ENCODE results near the gene ZNF524.

DNA sequence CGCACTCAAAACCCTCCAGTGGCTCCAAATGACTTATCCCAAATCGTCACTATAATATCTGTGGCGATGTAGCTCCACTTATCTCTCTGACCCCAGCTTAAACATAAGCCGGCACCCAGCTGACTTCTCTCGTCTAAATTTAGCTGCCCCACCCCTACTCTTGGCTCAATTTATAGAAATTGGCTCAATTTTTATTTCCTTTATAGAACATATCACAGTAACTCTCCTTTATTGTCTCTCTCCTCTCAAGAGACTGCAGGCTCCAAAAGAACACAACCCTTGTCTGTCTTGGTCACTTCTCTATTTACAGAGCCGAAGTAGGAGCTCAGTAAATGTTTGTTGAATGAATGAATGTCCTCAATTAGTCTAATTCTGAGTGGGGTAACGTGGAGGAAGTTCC, 23.5 kb downstream of the ZNF524 start:
- TF ChIP-seq, protein P1, sequence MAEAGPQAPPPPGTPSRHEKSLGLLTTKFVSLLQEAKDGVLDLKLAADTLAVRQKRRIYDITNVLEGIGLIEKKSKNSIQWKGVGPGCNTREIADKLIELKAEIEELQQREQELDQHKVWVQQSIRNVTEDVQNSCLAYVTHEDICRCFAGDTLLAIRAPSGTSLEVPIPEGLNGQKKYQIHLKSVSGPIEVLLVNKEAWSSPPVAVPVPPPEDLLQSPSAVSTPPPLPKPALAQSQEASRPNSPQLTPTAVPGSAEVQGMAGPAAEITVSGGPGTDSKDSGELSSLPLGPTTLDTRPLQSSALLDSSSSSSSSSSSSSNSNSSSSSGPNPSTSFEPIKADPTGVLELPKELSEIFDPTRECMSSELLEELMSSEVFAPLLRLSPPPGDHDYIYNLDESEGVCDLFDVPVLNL (IDR thresholded peaks at IDR 0.05; ENCODE audit: low read depth, low read length): no peak
- TF ChIP-seq, protein P2, sequence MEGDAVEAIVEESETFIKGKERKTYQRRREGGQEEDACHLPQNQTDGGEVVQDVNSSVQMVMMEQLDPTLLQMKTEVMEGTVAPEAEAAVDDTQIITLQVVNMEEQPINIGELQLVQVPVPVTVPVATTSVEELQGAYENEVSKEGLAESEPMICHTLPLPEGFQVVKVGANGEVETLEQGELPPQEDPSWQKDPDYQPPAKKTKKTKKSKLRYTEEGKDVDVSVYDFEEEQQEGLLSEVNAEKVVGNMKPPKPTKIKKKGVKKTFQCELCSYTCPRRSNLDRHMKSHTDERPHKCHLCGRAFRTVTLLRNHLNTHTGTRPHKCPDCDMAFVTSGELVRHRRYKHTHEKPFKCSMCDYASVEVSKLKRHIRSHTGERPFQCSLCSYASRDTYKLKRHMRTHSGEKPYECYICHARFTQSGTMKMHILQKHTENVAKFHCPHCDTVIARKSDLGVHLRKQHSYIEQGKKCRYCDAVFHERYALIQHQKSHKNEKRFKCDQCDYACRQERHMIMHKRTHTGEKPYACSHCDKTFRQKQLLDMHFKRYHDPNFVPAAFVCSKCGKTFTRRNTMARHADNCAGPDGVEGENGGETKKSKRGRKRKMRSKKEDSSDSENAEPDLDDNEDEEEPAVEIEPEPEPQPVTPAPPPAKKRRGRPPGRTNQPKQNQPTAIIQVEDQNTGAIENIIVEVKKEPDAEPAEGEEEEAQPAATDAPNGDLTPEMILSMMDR (IDR thresholded peaks at IDR 0.05 in 2 of 3, conservative IDR thresholded peaks at IDR 0.05 in 1 of 3; ENCODE audit: control insufficient read depth in 2 of 3, extremely low read depth in 1 of 3, insufficient read depth in 1 of 3, low read depth in 3 of 3, low read length in 3 of 3): no peak
- no peak for TF ChIP-seq TAF1 (IDR thresholded peaks at IDR 0.05; ENCODE audit: borderline replicate concordance, low read depth, low read length)
- 0 out of 2 replicates have a peak, but pooled peaks have one; percentile 0 for TF ChIP-seq CBFB (IDR thresholded peaks at IDR 0.05; ENCODE audit: low read depth)
- TF ChIP-seq, protein P3, sequence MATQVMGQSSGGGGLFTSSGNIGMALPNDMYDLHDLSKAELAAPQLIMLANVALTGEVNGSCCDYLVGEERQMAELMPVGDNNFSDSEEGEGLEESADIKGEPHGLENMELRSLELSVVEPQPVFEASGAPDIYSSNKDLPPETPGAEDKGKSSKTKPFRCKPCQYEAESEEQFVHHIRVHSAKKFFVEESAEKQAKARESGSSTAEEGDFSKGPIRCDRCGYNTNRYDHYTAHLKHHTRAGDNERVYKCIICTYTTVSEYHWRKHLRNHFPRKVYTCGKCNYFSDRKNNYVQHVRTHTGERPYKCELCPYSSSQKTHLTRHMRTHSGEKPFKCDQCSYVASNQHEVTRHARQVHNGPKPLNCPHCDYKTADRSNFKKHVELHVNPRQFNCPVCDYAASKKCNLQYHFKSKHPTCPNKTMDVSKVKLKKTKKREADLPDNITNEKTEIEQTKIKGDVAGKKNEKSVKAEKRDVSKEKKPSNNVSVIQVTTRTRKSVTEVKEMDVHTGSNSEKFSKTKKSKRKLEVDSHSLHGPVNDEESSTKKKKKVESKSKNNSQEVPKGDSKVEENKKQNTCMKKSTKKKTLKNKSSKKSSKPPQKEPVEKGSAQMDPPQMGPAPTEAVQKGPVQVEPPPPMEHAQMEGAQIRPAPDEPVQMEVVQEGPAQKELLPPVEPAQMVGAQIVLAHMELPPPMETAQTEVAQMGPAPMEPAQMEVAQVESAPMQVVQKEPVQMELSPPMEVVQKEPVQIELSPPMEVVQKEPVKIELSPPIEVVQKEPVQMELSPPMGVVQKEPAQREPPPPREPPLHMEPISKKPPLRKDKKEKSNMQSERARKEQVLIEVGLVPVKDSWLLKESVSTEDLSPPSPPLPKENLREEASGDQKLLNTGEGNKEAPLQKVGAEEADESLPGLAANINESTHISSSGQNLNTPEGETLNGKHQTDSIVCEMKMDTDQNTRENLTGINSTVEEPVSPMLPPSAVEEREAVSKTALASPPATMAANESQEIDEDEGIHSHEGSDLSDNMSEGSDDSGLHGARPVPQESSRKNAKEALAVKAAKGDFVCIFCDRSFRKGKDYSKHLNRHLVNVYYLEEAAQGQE (IDR thresholded peaks at IDR 0.05; ENCODE audit: low read depth, low read length): no peak
- no peak for TF ChIP-seq POLR2A (IDR thresholded peaks at IDR 0.05; ENCODE audit: low read depth, low read length)
- no peak for TF ChIP-seq ZZZ3 (IDR thresholded peaks at IDR 0.05; ENCODE audit: control insufficient read depth, insufficient read length, low read depth)
- TF ChIP-seq, protein P4, sequence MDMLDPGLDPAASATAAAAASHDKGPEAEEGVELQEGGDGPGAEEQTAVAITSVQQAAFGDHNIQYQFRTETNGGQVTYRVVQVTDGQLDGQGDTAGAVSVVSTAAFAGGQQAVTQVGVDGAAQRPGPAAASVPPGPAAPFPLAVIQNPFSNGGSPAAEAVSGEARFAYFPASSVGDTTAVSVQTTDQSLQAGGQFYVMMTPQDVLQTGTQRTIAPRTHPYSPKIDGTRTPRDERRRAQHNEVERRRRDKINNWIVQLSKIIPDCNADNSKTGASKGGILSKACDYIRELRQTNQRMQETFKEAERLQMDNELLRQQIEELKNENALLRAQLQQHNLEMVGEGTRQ (IDR thresholded peaks at IDR 0.05; ENCODE audit: borderline replicate concordance, low read depth, low read length): no peak
- no peak for TF ChIP-seq KDM1A (IDR thresholded peaks at IDR 0.05; ENCODE audit: borderline replicate concordance)
- TF ChIP-seq TCF3 (IDR thresholded peaks at IDR 0.05; ENCODE audit: borderline replicate concordance, insufficient read depth, low read depth, low read length): no peak
- TF ChIP-seq MEF2A (IDR thresholded peaks at IDR 0.05; ENCODE audit: insufficient read depth, low read depth, low read length): no peak

Measured in GM12878 (cell line).